ENCODE measurements around the gene NABP2.

The NABP2 gene

DNA sequence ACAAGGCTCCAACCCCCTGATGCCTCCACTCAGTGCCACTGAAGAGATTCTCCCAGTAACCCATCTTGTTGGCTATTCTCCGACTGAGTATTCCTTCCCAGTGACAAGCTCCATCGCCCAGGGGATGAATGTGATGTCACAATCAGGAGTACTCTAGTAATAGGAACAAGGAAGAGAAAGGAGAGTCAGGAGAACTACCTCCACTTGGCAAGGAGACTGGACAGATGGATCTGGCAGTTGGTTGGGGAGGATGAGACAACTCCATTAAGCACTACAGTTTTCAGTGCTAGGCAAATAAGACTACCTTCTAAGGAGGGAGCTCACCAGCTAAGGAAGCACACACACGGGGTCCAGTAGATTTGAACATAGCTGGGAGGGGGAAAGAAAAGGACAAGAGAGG is 7.7 kb upstream of the NABP2 start:
- no peak for DNase-seq

- no peak for DNase-seq
These were observed 4.3 kb upstream of the NABP2 start for GRCh38 chr12:56219840-56220239.

- DNase-seq: no peak
These were observed 3.4 kb upstream of the NABP2 start for GRCh38 chr12:56220611-56221231.

DNA sequence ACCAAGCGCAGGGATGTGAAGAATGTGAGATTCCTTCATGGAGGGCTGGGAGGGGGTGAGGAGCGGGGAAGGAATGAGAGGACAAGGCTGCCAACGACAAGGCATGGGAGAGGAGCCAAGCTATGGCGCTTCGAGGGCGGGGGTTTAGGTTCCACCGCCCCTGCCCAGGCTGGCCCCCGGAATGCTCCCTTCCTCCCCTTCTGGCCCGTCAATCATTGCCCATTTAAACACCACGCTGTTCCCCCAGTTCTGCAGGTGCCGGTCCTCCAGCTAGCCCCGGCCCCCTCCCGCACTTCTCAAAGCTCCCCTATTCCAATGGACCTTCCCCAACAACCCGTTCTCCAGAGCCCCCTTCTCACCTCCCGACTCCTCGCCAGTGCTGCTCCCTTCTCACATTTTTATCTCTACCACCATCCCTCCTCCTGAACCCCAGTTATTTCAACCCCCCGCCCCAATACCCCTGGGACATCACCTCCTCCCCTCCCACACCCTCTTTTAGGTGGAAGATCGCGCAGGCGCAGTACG is 2.8 kb upstream of the NABP2 start:
- DNase-seq: no peak

GRCh38 chr12:56221757-56222530 is 2.2 kb upstream of the NABP2 start, which contains the start of gene RNF41:
RNF41 (minus strand) TSS chr12:56221922; CDS start chr12:56214047, 7,875 bp downstream.
- DNase-seq: peak; percentile 93

DNA sequence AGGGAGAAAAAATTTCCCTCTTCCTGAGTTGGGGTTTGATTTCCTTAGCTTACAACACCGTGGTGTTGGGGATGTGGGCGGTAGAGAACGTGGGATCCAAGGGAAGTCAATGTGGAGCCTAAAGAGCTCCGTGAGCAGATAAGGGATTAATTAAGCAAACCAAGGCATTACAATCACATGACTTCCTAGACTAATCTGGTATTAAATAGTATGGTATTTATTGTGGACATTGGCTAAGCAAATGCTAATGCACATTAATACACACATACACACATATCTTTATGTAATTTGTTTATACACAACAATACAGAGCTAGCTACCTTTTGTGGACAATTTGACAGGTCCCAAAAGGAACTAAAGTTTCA is 1.6 kb upstream of the NABP2 start:
- no peak for DNase-seq

DNA sequence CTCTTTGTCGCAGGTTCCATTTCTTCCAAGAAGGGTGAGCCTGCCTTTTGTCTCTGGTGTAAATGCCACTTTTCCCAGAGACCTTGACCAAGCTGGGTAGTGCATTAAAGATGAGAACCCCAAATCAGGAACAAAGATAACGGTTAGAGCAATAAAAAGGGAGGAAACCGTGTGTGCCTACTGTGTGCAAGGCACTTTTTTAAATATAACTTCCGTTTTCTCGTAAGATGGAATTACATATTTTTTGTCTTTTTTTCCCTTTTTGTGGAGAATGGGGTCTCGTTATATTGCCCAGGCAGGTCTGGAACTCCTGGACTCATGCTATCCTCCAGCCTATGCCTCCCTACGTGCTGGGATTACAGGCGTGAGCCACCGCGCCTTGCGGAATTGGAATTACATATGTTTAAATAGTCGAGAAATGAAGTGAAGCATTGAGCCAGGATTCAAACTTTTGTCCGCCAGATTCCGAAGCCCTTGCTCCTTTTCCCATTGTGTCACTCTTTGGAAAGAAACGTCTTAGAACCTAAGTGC is 506 bp upstream of the NABP2 start:
- DNase-seq: no peak

GRCh38 chr12:56224954-56225353 is 812 bp downstream of the NABP2 start:
- no peak for DNase-seq

GRCh38 chr12:56229082-56229481 is 4.9 kb downstream of the NABP2 start:
- DNase-seq: no peak

DNA sequence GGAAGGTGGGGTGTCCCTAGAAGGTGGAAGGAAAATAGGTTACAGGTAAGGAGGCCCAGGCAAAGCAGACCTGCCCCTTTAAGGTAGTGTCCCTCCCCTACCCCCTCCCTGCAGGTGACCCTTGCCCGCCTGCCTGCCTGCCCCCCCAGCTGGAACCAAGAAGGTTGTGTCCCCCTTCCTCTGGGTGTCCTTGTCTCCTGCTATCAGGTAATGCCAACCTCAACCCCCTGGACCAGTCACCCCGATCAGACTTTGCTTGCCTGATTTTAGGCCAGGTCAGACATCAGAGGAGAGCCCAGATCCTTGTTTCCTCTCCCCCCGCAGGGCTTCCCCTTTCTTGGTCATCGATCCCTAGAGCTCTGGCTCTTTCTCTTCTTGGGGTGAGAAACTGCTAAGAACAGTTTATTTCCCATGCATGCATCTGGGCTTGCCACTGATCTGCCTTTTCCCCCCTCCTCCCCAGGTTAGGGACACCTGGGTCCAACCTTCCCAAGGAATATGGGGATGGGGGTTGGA is 5.8 kb downstream of the NABP2 start, which contains the start of gene SLC39A5:
SLC39A5 (plus strand) TSS at position 136 of the 516 bp plus-strand sequence. CDS start 1,224 bp downstream, outside the sequence.
- DNase-seq: no peak

DNA sequence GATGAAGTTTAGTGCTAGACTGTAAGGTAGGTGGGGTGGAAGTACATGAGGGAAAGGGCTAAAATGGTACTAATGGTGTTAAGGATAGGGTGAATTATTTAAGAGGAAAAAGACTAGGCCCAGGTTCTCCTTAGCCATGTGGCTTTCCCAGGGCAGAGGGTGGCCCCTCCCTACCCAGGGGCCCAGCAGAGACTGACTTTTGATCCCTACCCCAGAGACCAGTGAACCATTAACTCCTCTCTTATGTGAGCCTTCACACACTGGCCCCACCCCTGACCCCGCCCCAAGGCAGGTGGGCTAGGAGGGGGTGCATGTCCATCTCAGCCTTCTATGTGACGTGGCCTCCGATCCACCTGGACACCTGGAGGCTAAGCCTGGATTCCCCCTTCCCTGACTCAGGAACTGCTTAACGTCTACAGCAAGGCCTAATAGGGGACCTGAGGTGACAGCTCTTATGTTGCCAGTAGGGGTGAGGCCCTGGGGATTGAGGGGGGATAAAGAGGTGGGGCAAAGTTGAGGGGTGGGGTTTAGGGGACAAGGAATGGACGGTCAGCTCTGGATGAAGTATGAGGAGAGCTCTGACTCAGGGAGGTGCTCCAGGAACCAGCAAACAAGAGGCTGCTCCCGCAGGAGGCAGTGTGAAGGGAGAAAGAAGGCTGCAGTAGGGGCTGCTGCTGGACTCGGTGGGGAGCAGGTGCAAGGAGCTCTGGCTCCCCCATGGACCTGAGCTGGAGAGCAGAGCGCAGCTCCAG is 6.5 kb downstream of the NABP2 start:
- DNase-seq: no peak

DNA sequence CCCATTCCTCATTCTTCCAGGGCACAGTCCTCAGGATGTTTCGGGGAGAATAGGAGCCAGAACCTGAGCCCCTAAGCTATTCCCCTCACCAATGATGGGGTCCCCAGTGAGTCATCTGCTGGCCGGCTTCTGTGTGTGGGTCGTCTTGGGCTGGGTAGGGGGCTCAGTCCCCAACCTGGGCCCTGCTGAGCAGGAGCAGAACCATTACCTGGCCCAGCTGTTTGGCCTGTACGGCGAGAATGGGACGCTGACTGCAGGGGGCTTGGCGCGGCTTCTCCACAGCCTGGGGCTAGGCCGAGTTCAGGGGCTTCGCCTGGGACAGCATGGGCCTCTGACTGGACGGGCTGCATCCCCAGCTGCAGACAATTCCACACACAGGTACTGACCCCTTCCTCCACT is 7.0 kb downstream of the NABP2 start:
- no peak for DNase-seq

DNA sequence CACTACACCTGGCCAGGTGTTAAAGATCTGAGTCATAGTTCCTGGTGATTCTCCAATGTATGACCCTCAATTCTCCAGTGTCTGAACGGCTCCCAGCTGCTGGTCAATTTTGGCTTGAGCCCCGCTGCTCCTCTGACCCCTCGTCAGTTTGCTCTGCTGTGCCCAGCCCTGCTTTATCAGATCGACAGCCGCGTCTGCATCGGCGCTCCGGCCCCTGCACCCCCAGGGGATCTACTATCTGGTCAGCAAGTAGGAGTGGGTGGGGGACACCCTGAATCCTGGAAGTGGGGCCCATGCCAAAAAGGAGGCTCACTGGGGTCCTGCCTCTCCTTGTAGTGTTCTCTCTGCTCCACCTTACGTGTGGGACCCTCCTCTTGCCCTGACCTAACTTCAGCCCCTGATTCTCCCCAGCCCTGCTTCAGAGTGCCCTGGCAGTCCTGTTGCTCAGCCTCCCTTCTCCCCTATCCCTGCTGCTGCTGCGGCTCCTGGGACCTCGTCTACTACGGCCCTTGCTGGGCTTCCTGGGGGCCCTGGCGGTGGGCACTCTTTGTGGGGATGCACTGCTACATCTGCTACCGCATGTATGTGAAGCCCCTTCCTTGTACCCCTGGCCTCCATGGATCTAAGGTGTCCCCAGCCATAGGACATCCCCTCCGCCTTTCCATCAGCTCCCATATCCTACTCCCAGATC is 10.7 kb downstream of the NABP2 start:
- no peak for DNase-seq

DNA sequence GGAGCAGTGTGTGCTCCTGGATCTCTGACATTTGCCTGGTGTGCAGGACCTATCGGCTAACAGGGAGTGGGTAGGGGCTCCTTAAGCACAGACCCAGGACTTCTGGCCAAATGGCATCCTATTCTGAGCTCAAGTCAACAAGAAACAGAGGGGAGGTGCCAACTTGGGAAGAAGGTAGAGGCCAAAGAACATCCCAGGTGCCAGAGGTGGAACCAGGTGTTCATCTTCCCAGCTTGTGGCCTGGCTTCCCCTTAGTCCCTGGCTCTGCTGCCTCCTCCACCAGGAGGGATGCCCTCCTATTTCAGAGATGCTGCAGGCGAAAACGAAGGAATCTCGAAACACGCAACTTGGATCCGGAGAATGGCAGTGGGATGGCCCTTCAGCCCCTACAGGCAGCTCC is 11.9 kb downstream of the NABP2 start:
- no peak for DNase-seq

- DNase-seq: no peak
These were observed 12.8 kb downstream of the NABP2 start for GRCh38 chr12:56236985-56237384.

DNA sequence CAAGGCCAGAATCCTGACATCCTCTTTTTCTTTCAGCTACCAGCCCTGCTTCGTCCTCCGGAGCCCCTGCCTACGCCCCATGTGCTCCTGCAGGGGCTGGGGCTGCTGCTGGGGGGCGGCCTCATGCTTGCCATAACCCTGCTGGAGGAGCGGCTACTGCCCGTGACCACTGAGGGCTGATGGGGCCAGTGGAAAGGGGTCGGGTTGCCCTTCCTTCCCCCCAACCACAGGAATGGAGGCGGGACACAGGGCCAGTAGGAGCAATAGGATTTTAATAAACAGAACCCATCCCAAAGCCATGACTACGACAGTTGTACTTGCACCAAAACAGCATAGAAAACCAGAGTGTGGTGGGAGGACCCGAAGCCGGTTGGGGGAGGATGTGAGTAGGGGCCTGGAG is 13.4 kb downstream of the NABP2 start:
- DNase-seq: no peak

GRCh38 chr12:56241424-56242303 is 17.5 kb downstream of the NABP2 start:
- DNase-seq: no peak

- DNase-seq: no peak
These were observed 18.8 kb downstream of the NABP2 start for GRCh38 chr12:56242986-56243385.

- DNase-seq: no peak
These were observed 19.6 kb downstream of the NABP2 start for GRCh38 chr12:56243731-56244181.

DNA sequence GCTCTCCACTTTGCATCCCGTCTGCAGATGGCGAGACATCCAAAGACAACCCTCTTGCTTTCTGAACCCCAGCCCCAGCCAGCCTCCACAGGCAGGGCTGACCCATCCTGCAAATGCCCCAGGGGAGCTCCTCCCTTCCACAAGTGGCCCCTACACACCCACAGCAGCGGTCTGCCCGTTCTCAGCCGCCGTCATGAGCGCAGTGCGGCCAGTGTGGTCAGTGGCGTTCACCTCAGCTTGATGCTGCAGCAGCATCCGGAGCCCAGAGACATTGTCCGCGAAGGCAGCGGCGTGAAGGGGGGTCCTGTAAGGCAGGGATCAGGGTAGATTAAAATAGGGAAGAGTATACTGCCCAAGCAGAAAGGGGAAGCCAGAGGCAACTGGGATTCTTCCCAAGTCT is 20.4 kb downstream of the NABP2 start:
- DNase-seq: no peak

- no peak for DNase-seq
These were observed 23.8 kb downstream of the NABP2 start for GRCh38 chr12:56247923-56248322.

Measured in activated naive CD4-positive, alpha-beta T cell treated with Interleukin-2 at 50 U/mL for 16 hours (primary cell).